Heart left ventricle (tissue), 16 donors: ENCODE results near the gene TNFRSF18. TPM values are rescaled to one million over a fixed set of nuclear protein-coding genes. Genes with fewer than 3 reads are reported as not detected.

Source experiments
- ATAC-seq, 4 donors: fragments of 200-7000 bp; cut with Tn5 transposase; one replicate each; pipeline ENCODE4 v1.9.1; 2020 to 2022; ENCODE audit warnings: moderate library complexity in 4 of 4, mild to moderate bottlenecking in 3 of 4, moderate number of reproducible peaks in 1 of 4
- DNase-seq, 5 donors: peaks; one replicate each; pipeline ENCODE4 v3.0.0-alpha.2; 2020
- H3K27ac ChIP-seq, 12 donors: fragments of 200-600 bp; sonication (generic) in 4 of 12; one replicate each; pipeline versions ENCODE4 v1.5.0 to v1.8.0; 2016 to 2022; ENCODE audit warnings: mild to moderate bottlenecking in 2 of 12
- H3K27me3 ChIP-seq, 9 donors: fragments of 200-600 bp; sonication (generic) in 2 of 9; one replicate each; pipeline versions ENCODE4 v1.5.1 to v1.8.0; 2016 to 2022; ENCODE audit warnings: mild to moderate bottlenecking in 3 of 9
- H3K36me3 ChIP-seq, 9 donors: fragments of 200-600 bp; sonication (generic) in 2 of 9; one replicate each; pipeline versions ENCODE4 v1.5.0 to v1.8.0; 2018 to 2022; ENCODE audit warnings: mild to moderate bottlenecking in 2 of 9
- H3K4me1 ChIP-seq, 12 donors: fragments of 200-600 bp; sonication (generic) in 4 of 12; one replicate each; pipeline versions ENCODE4 v1.5.0 to v1.8.0; 2016 to 2022; ENCODE audit warnings: mild to moderate bottlenecking in 3 of 12
- H3K4me3 ChIP-seq, 12 donors: fragments of 200-600 bp; sonication (generic) in 4 of 12; one replicate each; pipeline versions ENCODE4 v1.5.0 to v1.8.0; 2017 to 2022; ENCODE audit warnings: mild to moderate bottlenecking in 9 of 12, moderate library complexity in 4 of 12
- H3K9me3 ChIP-seq, 12 donors: fragments of 200-600 bp; sonication (generic) in 4 of 12; one replicate each; pipeline versions ENCODE4 v1.5.0 to v1.8.0; 2016 to 2022; ENCODE audit warnings: mild to moderate bottlenecking in 1 of 12
- POLR2A ChIP-seq, 2 donors: fragments of 450-650 bp; IDR thresholded peaks; one replicate each; pipeline ENCODE4 v1.6.1; 2017; ENCODE audit warnings: antibody characterized with exemption in 2 of 2, mild to moderate bottlenecking in 2 of 2, moderate library complexity in 2 of 2
- WGBS, 4 donors: extraction: QIAGEN DNeasy Blood & Tissue Kit in 2 of 4; methylation state at CpG; one replicate each; pipeline versions ENCODE4 v1.1.5 to v1.1.7; 2013 to 2018; 5-methylcytosine and 5-hydroxymethylcytosine counted together
- intact Hi-C, 10 donors: fragments of 100-400 bp; cut with DNase I; formaldehyde crosslinking; loops; one replicate each; pipeline versions ENCODE4 v1.11.1 to v1.14.2; 2022
- polyA plus RNA-seq, 2 donors: library from polyadenylated mRNA; stranded (reverse); fragments of 200-250 nt; gene quantifications; one replicate each; pipeline ENCODE4 v1.2.3, GENCODE V29; 2013
- total RNA-seq, 9 donors: library from RNA; depleted of rRNA in 2 of 9; stranded (reverse); fragments of >200 nt in 2 of 9; fragmentation: NEBNext Ultra II Directional in 3 of 9; extraction: Animal tissue kit (Norgen Biotek cat#: 25700) in 3 of 9; gene quantifications; one replicate each; pipeline versions ENCODE4 v1.1.0 to v1.2.4, GENCODE V29; 2016 to 2023
- TF ChIP-seq, protein P1 (sequence below), 12 donors: fragments of 200-600 bp; sonication (generic) in 4 of 12; IDR thresholded peaks; one replicate each; pipeline versions ENCODE4 v1.5.0 to v1.8.0; 2018 to 2022; ENCODE audit warnings: antibody characterized with exemption in 12 of 12, mild to moderate bottlenecking in 5 of 12
- donor health status: ischemic (EF 13 %, LVEDD 7.1; RV severe dilation, severe dysfunction).
- donor health status: healthy with polysubstance abuse.
- donor health status: DM: no; HTN: yes; CAD: no.
- donor health status: DM: no; HTN: no; CAD: no.
- donor health status: ischemic (EF 25% LVEDD 6.9; RV normal size, moderate dysfunction).
- donor health status: ischemic (EF 25% LVEDD 5.7; RV mildly dilated, moderate dysfunction).
- donor health status: healthy.
- donor health status: DM: yes; HTN: yes; CAD: no.
- donor health status: ischemic (EF 35%, LVEDD 5.7; RV mildly dilated, moderate dysfunction).
- donor health status: nonischemic (EF 11% LVEDD 7.7; RV severe dilation, severe dysfunction).
- donor health status: DM: yes; HTN: yes; CAD: no.
- donor health status: PGD.
- donor health status: ischemic (EF 29% LVEDD 5.4; RV normal size, mild dysfunction).
- donor health status: nonischemic (EF 23%, LVEDD 6.1; RV moderate dilation, normal function).

Gene TNFRSF18
- total and polyA plus RNA-seq, 11 donors, result 0.24 to 0.93 (median 0.77) TPM; not detected in 8

DNA sequence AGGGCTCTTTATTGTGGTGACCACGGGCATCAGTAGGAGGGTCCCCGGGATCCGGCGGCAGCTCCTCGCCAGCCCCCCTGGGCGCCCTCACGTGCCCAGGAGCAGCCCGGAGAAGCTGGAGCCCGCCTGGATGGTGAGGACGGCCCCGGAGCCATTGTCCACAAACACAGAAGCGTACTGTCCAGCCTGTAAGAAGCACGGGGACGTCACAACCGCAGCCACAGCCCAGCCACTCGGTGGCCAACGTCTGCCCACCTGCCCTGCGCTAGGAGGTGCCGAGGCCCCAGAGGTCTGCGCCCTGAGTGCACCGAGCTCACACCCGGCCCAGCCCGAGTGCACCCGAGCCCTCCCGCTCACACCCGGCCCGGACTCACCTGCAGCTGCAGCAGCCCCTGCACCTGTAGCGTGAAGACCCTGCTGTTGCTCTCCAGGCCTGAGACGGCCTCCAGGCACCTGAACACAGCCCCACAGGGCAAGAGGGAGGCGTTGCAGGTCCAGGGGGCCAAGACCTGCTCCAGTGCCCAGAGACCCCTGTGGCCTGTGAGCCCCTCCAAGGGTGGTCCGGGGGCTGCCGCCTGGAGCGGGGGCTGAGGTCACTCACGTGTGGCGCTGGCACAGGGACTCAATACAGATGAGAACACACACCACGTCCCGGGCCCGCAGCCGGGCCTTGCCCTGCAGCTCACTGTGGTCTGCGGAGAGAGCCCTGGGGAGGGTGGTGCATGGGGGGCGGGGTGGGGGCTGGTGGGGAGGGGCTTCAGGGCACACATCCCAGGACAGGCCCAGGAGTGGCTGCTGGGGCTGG is 36.3 kb upstream of the TNFRSF18 start:
- Histone ChIP-seq H3K27me3 (peaks cover 17 to 72% (median 39%) of the 10 kb centered on the region in 9 donors), H3K36me3 (no peaks in the 10 kb centered on the region), H3K9me3 (no peaks in the 10 kb centered on the region), H3K4me3 (no peak overlapping the region), H3K27ac (no peak overlapping the region), H3K4me1 (peaks cover 0 to 28% (median 1%) of the 10 kb centered on the region in 12 donors)
- TF ChIP-seq POLR2A (IDR thresholded peaks at IDR 0.05), result no peak
- TF ChIP-seq, protein P1, sequence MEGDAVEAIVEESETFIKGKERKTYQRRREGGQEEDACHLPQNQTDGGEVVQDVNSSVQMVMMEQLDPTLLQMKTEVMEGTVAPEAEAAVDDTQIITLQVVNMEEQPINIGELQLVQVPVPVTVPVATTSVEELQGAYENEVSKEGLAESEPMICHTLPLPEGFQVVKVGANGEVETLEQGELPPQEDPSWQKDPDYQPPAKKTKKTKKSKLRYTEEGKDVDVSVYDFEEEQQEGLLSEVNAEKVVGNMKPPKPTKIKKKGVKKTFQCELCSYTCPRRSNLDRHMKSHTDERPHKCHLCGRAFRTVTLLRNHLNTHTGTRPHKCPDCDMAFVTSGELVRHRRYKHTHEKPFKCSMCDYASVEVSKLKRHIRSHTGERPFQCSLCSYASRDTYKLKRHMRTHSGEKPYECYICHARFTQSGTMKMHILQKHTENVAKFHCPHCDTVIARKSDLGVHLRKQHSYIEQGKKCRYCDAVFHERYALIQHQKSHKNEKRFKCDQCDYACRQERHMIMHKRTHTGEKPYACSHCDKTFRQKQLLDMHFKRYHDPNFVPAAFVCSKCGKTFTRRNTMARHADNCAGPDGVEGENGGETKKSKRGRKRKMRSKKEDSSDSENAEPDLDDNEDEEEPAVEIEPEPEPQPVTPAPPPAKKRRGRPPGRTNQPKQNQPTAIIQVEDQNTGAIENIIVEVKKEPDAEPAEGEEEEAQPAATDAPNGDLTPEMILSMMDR (IDR thresholded peaks at IDR 0.05), result no peak
- WGBS, 4 donors, result 89 to 92% (median 91%) methylated on average over 21 to 41 of the region's 41 CpGs
- no peak for DNase-seq
- intact Hi-C loops, result no loop called here
- no peak for ATAC-seq

GRCh38 chr1:1241588-1242219 is 35.3 kb upstream of the TNFRSF18 start:
- Histone ChIP-seq H3K9me3 (no peaks in the 10 kb centered on the region), H3K27me3 (peaks cover 17 to 66% (median 32%) of the 10 kb centered on the region in 9 donors), H3K4me1 (peaks cover 0 to 31% (median 7%) of the 10 kb centered on the region in 12 donors), H3K27ac (no peak overlapping the region), H3K4me3 (no peak overlapping the region), H3K36me3 (no peaks in the 10 kb centered on the region)
- TF ChIP-seq, protein P1 (IDR thresholded peaks at IDR 0.05), result no peak
- TF ChIP-seq POLR2A (IDR thresholded peaks at IDR 0.05), result no peak
- 88 to 92% (median 90%) methylated on average over 14 to 26 of the region's 26 CpGs for WGBS, 4 donors
- ATAC-seq, result no peak
- no peak for DNase-seq
- intact Hi-C loops, result no loop called here

DNA sequence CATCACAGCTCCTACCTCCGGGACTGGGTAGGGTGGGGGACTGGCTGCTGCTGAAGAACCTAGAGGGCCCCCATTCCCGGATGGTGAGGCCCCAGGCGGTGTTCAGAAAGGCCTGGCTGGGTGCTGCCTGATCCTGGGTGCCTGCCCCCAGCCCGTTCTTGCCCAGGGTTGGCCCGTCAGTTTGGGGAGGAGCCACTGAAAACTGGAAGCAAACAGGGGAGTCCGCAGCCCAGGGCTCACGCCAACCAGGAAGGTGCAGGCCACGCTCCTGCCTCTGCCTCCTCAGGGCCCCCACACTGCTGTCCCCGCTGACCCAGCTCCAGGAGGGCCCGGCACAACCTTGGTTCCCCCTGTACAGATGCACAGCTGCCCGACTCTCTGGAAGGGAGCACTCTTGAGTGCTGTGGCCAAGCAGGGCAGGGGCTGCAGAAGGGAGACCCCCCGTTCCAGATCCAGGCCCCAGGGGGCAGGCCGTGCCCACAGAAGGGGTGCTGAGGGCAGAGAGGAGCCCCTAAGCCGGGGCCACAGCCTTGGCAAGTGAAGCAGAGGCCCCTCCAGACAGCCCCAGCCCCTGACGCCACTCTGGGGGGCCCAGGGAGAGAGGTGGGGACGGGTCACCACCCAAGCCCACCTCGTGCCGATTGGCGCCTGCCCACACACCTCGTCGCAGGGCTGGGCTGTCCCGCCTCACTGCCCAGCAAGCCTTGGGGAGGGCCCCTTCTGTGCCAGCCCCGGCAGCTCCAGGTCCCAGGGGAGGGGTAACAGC is 34.6 kb upstream of the TNFRSF18 start:
- Histone ChIP-seq H3K27me3 (peaks cover 17 to 59% (median 29%) of the 10 kb centered on the region in 9 donors), H3K9me3 (no peaks in the 10 kb centered on the region), H3K27ac (no peak overlapping the region), H3K36me3 (no peaks in the 10 kb centered on the region), H3K4me3 (no peak overlapping the region), H3K4me1 (peaks cover 0 to 26% (median 5%) of the 10 kb centered on the region in 12 donors)
- 55 to 74% (median 65%) methylated on average over 10 to 23 of the region's 23 CpGs for WGBS, 4 donors
- DNase-seq, result no peak
- intact Hi-C loops, result no loop called here
- no peak for ATAC-seq
- TF ChIP-seq, protein P1 (IDR thresholded peaks at IDR 0.05), result no peak
- TF ChIP-seq POLR2A (IDR thresholded peaks at IDR 0.05), result no peak

DNA sequence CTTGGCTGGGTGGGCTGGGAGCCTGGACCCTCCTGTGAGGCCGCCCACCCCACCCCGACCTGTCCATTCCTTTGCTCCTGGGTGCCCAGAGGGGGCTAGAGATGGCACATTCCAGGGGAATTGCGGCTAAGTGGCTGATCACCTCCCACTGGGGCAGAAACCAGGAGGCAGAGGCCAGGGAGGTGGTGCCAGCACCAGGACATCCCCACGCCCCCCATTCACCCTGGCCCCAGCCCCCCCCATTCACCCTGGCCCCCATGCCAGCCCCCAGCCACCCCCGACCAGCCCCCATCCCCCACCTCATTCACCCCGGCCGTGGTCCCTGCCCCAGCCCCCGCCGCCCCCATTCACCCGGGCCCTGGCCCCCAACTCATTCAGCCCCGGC is 33.9 kb upstream of the TNFRSF18 start:
- DNase-seq (no peak), ATAC-seq (no peak)
- no peak overlapping the region for H3K4me3 ChIP-seq
- H3K27me3 ChIP-seq, result peaks cover 13 to 52% (median 22%) of the 10 kb centered on the region in 9 donors
- no peaks in the 10 kb centered on the region for H3K9me3 ChIP-seq
- no peaks in the 10 kb centered on the region for H3K36me3 ChIP-seq
- TF ChIP-seq, protein P1 (IDR thresholded peaks at IDR 0.05), result no peak
- TF ChIP-seq POLR2A (IDR thresholded peaks at IDR 0.05), result no peak
- WGBS, 4 donors, result 42 to 72% (median 46%) methylated on average over 4 to 11 of the region's 11 CpGs
- H3K4me1 ChIP-seq, result peaks cover 0 to 23% (median 5%) of the 10 kb centered on the region in 12 donors
- no peak overlapping the region for H3K27ac ChIP-seq
- intact Hi-C loops, result no loop called here
